GOT3 (cell line): ENCODE results near the gene UBE2L5.

Experiments used
- DNase-seq: peaks from one replicate; lab custom pipeline; 2025; ENCODE audit warnings: mixed read lengths; lab: John Stamatoyannopoulos, UW

The UBE2L5 gene

DNA sequence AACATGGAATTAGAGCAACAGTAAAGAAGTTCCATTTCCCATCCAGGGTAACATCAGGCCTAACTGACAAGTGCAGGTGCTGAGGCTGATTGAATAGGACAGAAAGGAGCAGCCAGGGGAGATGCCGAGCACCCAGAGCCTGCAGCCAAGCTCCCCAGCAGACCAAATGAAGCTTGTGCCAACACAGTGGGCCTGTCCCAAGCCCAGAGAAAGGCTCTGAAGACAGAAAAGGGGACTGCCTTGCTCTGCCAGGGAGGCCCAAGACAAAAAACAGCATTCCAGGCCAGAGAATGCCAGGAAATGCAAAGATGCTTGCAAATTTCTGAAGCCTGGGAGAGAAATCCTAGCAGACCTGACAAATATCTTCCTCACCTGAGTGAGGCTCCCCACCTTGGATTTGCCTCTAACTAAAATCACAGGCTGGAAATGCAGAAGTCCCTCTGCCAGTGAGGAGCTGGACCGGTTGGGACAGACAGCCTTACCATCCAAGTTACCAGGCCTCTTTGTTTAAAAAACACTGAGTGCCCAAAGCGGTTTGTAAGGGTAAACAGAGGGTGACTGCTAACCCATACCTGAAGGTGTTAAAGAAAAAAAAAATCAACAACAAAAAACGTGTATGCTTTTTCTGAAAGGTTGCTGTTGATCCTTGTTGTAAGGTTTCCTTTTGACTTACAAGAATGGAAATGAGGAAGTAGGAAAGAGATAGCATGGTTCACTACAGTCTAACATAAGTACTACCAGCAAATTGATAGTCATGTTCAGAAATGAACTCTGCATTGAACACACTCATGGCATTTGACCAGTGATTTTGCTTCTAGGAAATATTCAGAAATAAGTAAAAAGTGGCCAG lies 55.3 kb downstream of the UBE2L5 start:
- DNase-seq: no peak
